HPDE6-E6E7 (cell line): ENCODE results near the gene DDX27.

Experiments
- DNase-seq: peaks from one replicate; pipeline ENCODE4 v3.0.0; 2011; ENCODE audit warnings: missing footprints; ENCODE audit errors: extremely low spot score

DDX27 gene

DNA sequence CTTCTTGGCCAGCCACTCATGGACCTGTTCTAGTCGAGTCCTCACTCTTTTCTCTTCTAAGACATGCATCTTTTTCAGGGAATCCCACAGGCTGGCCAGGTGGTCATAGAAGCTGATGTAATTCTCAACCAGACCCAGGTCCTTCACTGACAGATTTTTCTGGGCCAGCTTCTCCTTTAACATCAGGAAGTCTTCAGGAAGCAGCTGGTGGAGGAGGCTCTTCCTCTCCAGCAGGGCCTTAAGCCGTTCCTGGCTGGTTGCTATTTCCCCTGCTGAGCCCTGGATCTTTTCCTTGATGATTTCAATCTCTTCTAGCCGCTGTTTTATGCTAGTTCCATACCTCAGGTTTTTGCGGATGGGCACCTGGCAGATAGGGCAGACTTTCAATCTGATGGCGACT lies 28.6 kb downstream of the DDX27 start:
- DNase-seq: no peak

DNA sequence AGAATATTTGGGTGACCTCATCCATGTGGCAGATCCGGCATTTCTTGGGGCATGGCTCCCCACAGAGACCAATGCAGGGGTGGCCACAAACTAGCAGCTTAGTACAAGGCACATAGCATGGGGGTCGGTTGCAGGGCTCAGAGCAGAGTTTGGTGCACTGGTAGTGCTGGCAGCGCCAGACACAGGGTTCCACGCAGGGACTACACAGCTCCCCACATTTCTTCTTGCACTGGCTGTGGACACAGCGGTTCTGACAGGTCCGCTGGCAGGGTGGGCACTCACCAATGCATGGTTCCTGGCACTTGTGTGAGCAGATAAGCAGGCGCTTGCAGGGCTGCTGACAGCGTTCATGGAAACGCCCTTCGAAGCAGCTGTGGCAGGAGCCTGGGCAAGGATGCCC lies 29.1 kb downstream of the DDX27 start:
- DNase-seq: no peak

DNA sequence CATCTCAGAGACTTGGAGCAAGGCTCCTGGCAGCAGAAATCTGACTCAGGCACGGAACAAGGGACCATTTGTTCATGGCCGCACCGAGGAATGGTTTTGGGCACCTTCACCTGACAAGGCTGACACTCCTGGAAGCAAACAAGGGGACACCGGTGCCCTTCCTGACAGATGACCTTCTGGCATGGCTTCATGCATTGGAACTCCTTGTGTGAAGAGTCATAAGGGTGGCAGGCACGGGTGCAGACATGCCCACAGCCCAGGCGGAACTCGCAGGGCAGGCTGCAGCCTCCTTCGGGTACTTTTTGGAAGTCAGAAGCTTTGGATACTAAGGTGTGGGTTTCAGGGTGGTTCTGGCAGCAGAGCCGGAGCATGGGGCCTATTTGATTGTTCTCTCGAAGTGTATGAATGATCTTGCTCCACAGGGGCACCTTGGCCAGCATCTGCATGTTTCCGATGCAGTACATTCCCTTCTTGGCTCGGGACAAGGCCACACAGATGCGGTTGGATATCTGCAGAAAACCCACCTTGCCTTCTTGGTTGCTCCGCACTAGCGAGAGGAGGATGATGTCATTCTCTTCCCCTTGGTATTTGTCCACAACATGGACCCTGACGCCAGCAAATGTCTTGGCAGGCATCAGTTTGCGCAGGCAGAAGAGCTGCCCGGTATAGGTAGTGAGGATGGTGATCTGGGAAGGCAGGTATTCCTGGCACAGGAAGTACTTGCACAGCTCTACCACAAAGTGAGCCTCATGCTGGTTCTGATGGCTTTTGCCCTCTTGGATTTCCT lies 29.9 kb downstream of the DDX27 start:
- DNase-seq: no peak

DNA sequence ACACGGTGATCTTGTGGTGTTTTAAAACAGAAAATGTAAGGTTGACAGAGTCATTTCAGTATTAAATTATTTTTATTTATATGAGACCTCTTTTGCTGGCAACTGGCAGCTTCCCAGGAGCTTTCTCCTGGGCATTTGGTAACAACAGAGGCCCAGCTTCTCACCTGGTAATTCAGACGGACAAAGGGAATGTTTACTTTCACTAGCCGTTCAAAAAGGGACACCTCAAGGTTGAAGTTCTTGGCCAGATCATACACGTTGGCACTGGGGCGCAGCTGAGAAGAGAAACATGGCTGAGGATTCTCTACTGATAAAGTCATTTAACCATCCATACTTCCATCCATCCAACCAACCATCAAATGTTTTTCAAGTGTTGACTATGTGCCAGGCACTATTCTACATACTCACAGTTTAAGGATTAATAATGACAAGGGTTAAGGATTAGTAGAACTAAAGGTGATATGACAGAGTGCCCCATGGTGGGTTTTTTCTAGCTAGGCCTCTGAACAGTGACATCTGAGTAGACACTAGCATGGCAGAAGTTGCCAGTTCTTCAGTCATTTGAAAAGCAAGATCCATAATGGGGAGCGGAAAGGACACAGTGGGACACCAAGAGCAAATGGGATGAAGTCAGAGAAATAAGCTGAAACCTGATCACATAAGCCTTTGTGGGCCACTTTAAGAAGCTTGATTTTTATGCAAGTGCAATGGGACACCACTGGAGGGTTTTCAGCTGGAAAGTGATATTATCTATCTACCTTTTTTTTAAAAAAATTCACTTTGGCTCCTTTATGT lies 33.5 kb downstream of the DDX27 start:
- no peak for DNase-seq

DNA sequence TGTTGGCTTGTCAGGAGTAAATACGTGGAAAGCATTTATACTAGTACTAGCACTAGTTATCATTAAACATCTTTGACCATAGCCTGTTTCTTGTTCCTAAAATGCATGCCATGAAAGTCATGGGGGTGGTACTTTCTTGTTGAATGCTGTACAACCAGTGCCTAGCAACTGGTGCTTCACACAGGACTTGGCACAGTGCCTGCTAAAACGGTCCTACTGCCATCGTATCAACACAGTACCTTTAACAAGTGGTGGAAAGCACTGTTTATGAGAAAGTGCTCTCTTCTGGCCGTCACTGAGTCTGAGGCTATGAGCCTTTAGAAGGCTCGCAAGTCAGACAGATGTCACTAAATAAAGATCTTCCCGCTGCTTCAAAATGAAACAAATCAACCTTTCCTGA lies 37.0 kb downstream of the DDX27 start:
- no peak for DNase-seq

DNA sequence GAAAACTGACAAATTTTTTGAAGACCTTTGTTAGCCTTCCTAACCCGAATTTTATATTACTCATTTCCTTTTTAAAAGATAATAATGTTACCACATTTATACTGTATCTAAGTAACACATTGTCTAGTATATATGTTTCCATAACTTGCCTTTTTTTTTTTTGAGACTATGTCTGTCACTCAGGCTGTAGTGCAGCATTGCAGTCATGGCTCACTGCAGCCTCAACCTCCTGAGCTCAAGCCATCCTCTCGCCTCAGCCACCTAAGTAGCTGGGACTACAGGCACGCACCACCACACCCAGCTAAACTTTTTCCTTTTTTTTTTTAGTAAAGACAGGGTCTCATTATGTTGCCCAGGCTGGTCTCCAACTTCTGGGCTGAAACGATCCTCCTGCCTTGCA lies 40.1 kb downstream of the DDX27 start:
- DNase-seq: no peak

DNA sequence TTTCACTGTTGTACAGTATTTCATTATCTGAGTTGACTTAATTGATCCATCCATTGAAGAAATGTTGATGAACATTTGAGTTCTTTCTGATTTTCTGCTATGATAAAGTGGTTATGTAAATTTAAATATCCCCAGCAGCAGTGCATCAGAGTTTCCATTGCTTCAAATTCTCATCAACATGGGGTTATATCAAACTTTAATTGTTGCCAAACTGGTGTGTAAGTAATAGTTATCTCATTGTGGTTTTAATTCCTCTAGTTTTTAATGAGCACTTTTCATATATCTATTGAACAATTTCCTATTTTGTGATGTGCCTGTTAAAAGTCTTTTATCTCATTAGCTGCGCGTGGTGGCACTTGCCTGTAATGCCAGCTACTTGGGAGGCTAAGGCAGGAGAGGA lies 40.6 kb downstream of the DDX27 start:
- no peak for DNase-seq

DNA sequence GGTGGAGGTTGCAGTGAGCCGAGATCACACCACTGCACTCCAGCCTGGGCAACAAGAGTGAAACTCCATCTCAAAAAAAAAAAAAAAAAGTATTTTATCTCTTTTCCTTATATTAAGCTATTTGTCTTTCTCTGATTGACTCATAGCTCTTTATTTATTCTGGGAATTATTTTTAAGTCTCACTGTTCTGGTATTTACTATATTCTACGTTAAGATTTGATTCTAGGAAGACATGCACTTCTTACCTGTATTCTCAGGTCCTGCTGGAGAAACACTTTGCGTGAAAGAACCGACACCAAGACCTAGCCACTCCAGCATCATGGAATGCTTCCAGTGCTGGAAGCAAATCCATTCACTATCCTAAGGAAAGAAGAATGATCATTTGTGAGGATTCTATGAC lies 41.0 kb downstream of the DDX27 start:
- no peak for DNase-seq

DNA sequence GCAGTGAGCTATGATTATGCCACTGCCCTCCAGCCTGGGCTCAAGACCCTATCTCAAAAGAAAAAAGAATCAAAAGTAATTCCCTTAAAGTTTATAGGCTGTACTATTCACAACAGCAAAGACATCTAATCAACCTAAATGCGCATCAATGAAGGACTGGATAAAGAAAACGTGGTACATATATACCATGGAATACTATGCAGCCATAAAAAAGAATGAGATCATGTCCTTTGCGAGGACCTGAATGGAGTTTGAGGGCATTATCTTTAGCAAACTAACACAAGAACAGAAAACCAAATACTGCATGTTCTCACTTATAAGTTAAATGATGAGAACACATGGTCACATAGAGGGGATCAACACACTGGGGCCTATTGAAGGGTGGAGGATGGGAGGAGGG lies 42.0 kb downstream of the DDX27 start:
- no peak for DNase-seq

DNA sequence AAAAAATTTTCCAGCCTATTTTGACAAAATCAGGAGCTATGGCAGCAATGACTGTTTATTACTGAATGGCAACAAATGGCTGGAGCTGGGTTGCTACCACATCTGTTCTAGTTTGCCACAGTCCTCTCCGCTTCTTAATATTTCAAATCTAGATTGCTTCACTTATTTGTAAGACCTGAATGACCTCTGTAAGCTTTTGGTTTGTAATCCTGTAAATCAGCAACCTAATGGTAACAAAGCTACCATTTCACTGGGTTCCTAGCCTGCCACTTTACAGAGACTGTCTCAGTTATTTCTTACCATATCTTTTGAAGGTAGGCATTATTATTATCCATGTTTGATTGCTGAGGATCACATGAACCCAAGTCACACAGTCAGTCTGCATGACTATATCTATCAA lies 43.2 kb downstream of the DDX27 start:
- no peak for DNase-seq

DNA sequence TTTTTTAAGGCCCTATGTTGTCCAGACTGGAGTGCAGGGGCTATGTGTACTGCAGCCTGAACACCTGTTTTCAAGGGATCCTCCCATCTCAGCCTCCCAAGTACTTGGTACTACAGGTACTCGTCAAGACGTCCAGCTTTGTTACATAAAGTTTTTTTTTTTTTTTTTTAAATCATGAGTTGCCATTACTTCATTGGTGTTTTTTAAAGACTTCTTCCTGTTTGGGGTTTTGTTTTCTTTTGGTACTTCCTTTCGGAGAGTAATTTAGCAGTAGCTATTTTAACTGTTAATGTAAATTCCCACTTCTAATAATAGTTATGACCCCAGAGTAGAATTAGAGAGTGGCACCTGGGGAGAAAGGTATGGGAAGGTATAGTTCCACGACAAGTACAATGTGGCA lies 48.1 kb downstream of the DDX27 start:
- no peak for DNase-seq

DNA sequence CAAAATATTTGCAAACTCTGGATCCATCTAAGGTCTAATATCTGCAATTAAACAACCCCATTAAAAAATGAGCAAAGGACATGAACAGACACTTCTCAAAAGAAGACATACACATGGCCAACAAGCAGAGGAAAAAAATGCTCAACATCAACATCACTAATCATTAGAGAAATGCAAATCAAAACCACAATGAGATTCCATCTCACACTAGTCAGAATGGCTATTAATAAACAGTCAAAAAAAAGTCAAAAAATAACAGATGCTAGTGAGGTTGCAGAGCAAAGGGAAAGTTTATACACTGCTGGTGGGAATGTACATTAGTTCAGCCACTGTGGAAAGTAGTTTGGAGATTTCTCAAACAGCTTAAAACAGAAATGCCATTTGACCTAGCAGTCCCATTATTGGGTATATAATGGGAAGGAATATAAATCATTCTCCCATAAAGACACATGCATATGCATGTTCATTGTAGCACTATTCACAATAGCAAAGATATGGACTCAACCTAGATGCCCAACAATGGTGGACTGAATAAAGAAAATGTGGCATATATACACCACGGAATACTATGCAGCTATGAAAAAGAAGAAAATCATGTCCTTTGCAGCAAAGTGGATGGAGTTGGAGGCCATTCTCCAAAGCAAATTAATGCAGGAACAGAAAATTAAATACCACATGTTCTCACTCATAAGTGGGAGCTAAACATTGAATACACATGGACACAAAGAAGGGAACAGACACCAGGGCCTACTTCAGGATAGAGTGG lies 49.6 kb downstream of the DDX27 start:
- no peak for DNase-seq

DNA sequence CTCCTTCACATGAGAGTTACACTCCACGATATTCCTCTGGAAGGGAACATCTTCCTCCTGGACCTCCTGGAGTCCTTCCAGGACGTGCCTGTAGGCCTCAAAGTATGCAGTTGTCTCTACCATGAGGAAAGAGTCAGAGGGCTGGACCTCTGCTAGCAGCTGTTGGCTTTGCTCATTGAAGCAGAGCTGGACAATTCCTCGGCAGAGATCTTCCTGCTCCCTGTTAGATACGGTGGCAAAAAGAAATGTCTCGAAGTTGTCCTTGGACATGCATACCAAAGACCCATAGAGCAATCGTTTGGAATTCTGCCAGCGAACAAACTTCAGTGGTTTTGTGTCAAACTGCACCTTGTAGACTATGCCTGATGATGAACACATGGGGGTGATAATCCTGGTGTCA lies 51.0 kb downstream of the DDX27 start:
- DNase-seq: no peak

DNA sequence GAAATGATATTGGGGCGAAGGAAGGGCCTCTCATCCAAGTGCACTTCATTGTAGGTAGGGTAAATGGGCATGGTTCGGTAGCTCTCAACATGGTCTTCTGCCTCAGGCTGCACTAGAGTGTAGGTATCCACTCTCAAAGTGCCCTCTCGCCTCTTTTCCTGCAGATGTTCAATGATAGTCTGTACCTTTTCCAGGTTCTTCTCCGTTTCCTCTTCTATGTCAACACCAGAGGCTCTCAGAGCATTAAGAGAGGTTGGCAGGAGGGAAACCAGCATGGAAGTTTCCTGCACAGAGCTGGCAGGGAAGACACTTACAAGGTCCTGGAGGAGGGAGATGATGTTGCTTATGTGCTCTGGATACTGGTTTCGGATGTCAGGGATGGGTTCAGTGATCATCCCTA lies 51.5 kb downstream of the DDX27 start:
- no peak for DNase-seq

DNA sequence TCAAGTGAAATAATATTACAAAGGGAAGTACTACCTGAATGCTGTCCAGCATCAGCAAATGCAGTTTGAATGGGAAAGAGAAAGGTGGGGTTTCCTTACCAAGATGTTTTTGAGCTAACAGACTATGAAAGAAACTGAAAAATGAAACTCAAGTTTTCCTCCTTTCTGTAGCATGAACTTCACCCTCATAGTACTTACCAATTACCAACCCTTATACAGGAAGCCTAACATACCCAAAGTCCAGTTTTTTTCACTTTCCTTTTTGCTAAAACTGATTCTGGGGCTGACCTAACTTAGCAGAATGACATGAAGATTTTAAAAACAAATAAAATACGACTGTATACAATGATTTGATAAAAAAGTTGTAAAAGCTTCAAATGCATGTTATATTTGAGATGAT lies 53.4 kb downstream of the DDX27 start:
- DNase-seq: no peak

DNA sequence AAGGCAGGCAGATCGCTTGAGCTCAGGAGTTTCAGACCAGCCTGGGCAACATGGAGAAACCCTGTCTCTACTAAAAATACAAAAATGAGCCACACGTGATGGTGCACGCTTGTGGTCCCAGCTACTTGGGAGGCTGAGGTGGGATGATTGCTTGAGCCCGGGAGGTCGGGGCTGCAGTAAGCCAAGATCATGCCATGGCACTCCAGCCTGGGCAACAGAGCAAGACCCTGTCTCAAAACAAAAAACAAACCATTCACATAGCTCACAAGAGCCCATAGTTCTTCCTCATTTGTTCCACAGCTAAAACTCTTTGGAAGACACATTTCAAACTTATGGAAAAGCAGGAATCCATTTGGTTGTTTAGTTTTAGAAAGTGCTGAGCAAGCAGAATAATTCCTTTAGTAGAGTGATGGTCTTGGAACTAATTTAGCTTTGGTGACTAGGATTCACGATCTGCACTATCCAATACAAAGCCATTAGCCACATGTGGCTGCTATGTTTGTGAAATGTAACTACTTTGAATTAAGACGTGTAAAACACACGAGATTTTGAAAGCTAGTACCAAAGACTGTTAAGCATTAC lies 54.6 kb downstream of the DDX27 start:
- no peak for DNase-seq

DNA sequence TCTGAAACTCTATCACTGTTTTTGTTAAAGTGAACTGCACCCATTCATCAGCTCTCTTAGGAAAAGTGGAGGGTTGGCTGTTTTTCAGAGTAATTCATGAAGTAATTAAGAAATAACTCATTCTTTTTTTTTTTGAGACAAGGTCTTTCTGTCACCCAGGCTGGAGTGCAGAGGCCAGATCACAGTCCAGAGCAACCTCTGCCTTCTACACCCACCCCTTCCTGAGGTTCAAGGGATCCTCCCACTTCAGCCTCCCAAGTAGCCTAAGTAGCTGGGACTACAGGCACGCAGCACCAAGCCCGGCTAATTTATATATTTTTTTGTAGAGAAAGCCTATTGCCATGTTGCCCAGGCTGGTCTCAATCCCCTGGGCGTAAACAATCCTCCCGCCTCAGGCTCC lies 56.0 kb downstream of the DDX27 start:
- DNase-seq: no peak

DNA sequence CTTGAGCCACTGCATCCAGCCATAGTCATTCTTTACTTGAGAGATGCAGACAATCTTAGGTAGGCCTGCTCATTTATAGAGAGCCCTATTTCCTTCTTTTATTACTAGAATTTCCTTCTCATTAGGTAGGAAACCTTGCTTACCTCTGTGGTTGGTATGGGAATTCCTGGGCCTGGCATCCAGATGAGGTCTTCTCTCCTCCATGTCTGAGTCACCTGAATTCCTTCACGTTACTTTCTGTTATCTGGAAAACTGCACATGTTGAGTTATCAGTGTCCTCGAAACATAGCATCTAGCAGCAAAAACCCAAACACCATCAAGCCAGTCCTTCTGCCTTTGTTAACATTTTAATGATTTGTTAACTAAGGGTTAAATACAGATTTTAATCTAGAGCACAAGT lies 56.4 kb downstream of the DDX27 start:
- no peak for DNase-seq

DNA sequence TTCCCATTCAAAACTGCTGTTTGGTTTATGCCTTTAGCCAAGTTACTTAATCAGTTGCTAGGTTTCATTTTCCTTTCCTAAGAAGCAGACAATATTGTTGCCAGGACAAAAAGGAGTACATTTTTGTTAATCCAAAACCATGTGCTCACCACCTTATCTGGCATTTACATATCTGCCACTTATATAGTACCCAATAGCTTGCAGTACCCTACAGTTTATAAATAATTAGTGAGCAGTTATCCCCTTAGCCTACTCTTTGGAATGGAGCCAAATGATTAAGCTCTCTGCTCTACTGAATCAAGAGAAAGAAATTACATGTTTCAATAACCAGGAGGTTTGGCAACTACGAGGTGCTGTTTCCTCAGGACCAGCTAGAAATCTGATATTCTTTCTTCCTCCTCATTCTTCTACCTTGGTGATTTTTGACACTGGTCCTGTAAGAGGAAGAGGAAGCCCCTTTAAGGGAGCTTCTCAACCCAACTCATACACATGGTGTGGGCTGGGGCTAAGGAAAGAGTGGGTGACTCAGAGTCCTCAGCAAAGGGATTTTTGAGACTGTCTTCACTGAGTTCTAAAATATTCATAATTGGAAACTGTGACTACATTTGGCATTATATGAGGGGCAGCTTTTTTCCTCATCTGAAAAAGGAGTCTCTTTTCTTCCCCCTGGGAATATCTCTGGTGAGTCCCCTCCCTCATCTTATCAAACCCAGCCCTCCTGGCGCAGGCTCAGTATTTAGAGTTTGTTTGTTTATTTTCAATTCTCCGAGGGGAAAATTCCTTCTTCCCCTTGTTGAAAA lies 57.1 kb downstream of the DDX27 start:
- DNase-seq: no peak

DNA sequence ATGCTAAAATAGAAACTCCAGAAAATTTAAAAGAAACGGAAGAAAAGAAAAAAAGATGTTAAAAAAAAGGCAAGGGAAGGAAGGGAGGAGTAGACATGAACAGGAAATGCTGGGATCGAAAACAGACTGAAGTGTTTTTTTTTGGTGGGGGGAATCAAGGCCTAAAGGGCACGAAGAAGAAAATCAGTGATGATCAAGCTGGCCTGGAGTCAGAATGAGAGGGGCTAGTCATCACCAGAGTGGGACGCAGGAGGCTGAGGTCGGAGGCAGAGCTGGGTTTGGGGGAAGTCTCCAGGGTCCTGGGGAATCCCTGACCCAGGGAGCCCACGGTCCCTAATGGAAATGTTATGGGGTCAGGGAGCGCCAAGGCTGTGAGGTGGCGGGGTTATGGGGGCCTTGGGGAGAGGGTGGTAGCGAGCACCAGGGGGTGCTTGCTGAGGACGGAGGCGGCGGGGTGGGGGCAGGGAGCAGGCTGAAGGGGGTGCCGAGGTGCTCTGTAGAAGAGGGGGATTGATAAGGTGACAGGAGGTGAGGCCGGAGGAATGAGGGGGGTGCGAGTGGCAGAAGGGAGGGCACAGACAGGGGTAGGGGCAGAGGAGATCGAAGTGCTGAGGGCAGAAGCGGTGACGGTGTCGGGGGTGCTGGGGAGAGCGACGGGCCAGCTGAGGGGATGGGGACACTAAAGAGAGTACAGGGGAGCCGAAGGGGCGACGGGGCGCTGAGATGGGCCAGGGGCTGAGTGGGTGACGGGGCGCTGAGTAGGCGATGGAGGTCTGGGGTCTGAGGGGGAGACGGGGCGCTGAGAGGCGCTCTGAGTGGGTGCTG lies 58.0 kb downstream of the DDX27 start:
- no peak for DNase-seq

DNA sequence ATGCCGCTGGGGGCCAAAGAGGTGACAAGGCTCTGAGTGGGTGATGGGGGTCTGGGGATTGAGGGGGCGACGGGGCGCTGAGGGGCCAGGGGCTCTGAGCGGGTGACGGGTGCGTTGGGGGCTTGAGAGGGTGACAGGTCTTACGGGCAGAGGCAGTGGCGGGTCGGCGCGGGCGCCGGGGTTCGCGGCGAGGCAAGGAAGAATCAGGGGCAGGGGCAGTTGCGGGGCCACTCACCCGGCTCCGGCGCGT lies 58.5 kb downstream of the DDX27 start:
- no peak for DNase-seq
